Activated gamma-delta T cell treated with Interleukin-2 at 50 U/mL for 16 hours (primary cell): Measurements from ENCODE around the gene ABT1.

Experiments used
- DNase-seq: peaks from one replicate; pipeline ENCODE4 v3.0.0-alpha.2; 2020

ABT1 gene

DNA sequence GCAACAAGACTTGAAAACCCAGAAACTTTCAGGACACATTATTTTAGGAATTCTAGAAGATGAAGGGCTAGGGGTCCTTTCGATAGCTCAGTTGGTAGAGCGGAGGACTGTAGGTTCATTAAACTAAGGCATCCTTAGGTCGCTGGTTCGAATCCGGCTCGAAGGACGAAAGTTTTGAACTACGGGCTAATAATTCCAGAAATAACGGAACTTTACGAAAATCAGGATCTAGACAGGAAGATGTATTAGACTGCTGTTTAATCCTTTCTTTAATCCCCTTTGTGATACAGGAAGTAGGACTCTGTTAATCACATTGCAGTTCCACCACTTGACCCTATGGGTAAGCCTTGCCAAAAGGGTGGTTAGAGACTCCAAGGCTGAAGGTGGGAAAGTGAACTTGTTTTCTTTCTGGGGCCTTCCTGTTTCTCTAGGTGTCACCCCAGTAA, 21.2 kb upstream of the ABT1 start:
- no peak for DNase-seq

GRCh38 chr6:26576407-26576843, 20.3 kb upstream of the ABT1 start:
- no peak for DNase-seq

GRCh38 chr6:26576929-26577719, 19.6 kb upstream of the ABT1 start:
- DNase-seq: peak; percentile 41

GRCh38 chr6:26577720-26578072, 19.1 kb upstream of the ABT1 start:
- DNase-seq: no peak

DNA sequence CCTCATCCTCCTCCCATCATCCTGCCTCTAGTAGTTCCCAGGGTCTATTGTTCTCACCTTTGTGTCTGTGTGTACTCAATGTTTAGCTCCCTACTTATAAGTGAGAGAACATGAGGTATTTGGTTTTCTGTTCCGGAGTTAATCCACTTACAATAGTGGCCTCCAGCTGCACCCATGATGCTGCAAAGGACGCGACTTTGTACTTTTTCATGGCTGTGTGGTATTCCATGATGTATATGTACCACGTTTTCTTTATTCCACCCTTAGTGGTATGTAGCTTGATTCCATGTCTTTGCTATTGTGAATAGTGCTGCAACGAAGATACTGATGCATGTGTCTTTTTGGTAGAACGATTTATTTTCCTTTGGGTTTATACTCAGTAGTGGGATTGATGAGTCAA, 18.5 kb upstream of the ABT1 start:
- DNase-seq: no peak

DNA sequence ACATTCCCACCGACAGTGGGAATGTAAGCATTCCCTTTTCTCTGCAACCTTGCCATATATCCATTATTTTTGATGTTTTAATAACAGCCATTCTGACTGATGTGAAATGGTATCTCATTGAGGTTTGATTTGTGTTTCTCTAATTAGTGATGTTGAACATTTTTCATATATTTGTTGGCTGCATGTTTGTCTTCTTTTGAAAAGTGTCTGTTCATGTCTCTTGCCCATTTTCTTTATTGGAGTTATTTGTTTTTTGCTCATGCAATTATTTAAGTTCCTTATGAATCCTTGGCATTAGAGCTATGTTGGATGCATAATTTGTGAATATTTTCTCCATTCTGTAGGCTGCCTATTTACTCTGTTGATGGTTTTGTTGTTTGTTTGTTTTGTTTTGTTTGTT, 18.0 kb upstream of the ABT1 start:
- no peak for DNase-seq

- DNase-seq: no peak
Measured at GRCh38 chr6:26581164-26581915, 15.4 kb upstream of the ABT1 start.

- no peak for DNase-seq
Measured at GRCh38 chr6:26588965-26589364, 7.8 kb upstream of the ABT1 start.

GRCh38 chr6:26592649-26593048, 4.1 kb upstream of the ABT1 start:
- no peak for DNase-seq

DNA sequence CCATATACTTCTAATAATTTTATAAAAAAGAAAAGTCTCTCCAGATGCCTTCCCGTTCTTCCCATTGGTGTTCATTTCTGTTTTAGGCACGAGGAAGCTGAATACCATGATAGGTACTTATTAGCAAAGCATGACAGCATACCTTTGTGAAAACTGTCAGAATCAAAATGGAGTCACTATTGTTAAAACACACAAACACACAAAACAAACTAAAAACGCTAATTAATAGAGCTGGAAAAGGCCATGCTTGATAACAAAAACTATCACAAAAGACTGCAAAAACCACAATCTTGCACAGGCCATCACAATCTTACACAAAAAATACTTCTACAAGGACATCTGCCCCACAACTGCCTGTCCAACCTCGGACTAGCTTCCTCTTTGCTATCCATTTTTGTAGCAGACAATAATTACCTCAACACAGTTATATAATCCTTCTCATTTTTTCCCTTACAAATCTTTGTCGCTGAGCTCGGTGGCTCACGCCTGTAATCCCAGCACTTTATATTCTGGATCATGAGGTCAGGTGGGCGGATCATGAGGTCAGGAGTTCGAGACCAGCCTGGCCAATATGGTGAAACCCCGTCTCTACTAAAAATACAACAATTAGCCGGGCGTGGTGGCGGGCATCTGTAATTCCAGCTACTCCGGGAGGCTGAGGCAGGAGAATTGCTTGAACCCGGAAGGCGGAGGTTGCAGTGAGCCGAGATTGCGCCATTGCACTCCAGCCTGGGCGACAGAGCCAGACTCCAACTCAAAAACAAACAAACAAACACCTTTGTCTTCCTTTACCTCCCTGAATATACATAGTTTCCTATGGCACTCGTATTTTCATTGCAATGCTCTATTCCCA, 3.2 kb upstream of the ABT1 start:
- DNase-seq: no peak

GRCh38 chr6:26594131-26594498, 2.6 kb upstream of the ABT1 start:
- no peak for DNase-seq

DNA sequence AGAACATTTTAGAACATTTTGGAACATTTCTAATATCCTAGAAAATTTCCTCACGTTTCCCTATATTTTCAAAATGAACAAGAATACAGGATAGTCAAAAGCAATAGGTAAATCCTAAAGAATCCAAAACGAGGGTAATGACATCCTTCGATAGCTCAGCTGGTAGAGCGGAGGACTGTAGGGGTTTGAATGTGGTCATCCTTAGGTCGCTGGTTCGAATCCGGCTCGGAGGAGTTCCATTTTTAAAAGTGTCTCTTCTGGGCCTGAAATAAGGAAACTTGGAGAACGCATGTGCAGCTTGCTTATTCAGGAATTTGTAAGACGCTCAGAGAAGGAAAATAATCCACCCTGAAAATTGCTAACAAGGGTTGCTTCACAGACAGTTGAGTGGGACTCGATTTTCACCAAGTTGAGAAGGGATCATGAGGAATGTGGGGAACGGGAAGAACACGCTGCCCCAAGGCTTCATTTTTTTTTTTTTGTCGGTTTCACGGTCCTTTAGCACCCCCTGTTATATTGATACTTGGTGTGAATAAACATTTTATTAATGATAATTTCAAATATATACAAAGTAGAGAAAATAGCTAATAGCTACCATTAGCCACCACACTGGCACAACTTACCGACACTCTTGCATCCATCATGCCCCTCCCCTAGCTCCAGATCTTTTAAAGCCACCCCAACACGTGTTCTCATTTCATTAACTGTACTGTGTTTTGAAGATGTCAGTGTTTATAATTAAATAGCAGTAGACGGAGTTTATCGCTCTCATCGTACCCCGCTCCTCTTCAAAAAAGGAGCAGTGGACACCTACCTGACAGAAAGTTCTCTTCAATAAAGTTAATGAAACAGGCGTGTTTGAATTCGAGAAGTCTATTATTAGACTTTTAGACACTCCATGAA, 1.8 kb upstream of the ABT1 start:
- no peak for DNase-seq

- peak; percentile 84 for DNase-seq
Measured at GRCh38 chr6:26595669-26596269, 984 bp upstream of the ABT1 start.

- DNase-seq: no peak
Measured at GRCh38 chr6:26597389-26597766, 625 bp downstream of the ABT1 start.

GRCh38 chr6:26597821-26598220, 1.1 kb downstream of the ABT1 start:
- DNase-seq: no peak

DNA sequence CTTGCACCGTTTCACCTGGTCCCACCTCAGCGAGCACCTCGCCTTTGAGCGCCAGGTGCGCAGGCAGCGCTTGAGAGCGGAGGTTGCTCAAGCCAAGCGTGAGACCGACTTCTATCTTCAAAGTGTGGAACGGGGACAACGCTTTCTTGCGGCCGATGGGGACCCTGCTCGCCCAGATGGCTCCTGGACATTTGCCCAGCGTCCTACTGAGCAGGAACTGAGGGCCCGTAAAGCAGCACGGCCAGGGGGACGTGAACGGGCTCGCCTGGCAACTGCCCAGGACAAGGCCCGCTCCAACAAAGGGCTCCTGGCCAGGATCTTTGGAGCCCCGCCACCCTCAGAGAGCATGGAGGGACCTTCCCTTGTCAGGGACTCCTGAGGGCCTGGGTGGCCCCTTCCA, 1.5 kb downstream of the ABT1 start:
- no peak for DNase-seq

GRCh38 chr6:26599134-26599533, 2.4 kb downstream of the ABT1 start:
- no peak for DNase-seq

GRCh38 chr6:26599591-26599990, 2.8 kb downstream of the ABT1 start:
- no peak for DNase-seq

- DNase-seq: no peak
Measured at GRCh38 chr6:26600759-26601158, 4.0 kb downstream of the ABT1 start.

DNA sequence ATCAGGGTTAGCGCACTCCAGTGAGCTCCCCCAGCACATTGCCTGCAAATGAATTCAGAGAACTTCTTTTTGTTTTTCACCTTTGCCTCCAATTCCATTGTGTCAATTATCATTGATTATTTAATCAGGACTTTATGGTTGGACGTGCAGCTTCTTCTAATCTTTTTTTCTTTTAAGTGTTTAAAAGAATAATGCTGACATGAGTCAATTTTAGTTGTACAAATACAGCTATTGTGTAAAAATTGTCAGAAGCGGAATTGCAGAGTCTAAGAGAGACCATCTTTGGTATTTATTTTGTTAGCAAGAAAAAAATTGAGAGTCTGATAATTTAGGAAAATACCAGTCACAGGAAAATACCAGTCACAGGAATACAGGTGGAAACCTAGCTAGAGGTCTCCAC, 5.5 kb downstream of the ABT1 start:
- no peak for DNase-seq

- DNase-seq: no peak
Measured at GRCh38 chr6:26604026-26604425, 7.3 kb downstream of the ABT1 start.

GRCh38 chr6:26604797-26605196, 8.0 kb downstream of the ABT1 start:
- DNase-seq: no peak
